NCI-H146 treated with DMSO at 0.1 percent for 48 hours (cell line): Measurements from ENCODE around the gene RASAL2.

ENCODE experiments used
- DNase-seq: peaks from one replicate; lab custom pipeline; 2025; ENCODE audit not compliant: unreplicated experiment; lab: John Stamatoyannopoulos, UW

RASAL2 gene

GRCh38 chr1:178483251-178483957, 389.5 kb downstream of the RASAL2 start:
- no peak for DNase-seq

DNA sequence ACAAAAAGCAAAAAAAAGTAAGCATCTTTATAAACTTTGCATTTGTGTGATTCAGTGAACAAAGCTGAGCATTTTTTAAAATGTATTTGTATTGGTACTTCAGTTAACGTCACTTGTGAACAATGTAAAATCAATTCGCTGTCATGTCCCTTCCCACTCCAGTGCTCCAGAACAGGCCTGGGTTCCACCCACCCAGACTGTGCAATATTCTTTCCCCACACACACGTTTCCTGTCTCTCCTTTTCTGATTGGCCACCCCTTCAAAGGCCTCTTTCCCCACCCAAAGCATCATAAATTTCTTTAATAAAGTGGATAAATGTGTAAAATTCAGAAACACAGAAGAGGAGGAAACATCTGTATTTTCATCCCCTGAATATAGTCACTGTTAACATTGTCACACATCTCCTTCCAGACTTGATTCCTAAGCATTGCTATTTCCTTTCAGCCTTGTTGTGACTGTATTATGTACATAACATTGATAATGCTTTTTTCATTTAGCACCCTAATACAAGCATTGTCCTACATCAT, 390.9 kb downstream of the RASAL2 start:
- no peak for DNase-seq

- no peak for DNase-seq
Measured at GRCh38 chr1:178485541-178485981, 391.7 kb downstream of the RASAL2 start.

- DNase-seq = no peak
Measured at GRCh38 chr1:178486100-178487069, 392.5 kb downstream of the RASAL2 start.

DNA sequence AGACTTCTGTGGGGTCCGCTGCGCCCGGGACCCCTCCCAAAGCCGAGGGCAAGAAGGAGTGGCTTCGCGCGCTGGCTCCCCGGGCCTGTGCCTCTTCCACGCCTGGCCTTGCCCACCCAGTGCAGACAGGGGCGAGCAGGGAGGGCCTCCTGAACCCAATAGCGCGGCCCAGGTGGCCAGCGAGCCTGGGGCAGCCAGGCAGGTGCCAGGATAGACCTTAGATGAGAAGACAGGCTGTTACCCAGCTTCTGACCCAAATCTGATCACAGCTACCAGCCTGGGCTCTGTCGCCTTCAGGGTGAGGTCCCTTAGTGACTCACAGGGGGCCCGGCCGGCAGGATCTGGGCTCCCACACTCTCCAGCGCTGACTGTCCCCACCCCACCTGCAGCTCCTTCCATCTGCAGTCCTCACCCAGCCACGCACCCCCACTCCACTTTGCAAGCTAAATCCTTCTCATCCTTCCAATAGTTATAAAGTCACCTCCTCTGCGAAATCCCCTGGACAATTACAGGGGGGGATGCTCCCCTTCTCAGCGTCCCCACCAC, 393.2 kb downstream of the RASAL2 start:
- no peak for DNase-seq

DNA sequence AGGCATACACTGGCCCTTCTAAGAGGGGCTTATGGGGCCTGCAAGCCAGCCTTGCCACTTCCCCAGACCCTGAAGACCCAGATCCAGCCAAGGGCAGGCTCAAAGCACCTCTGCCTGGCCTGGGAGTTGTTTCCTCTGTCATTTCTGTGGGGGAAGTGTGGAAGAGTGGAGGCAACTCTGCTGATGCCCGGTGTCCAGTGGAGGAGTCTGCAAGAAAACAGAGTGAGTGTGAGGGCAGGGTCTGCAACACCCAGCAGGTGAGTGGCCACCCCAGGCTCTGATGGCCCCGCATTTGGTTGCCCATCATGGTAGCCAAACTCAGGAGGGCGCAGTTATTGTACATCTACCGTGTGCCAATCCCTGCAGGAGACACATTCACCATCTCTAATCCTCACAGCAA, 394.5 kb downstream of the RASAL2 start:
- no peak for DNase-seq

DNA sequence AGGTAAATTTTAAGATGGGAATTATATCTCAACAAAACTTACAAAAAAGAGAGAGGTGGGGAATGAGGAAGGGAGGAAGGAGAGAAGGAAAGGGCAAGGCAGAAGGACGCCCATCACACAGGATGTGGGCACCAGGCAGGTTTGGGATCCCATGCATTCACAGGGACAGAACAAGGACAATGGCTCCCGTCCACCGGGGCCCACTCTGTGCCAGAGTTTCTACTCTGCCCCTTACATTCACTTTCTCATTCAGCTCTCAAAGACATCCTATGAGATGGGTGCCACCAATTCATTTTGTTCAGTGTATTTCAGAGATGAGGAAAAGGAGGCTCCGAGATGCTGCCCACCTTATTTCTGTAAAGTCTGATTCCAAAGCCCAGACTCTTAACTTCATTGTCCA, 395.5 kb downstream of the RASAL2 start:
- DNase-seq = no peak

GRCh38 chr1:178490136-178490535, 396.2 kb downstream of the RASAL2 start:
- DNase-seq = no peak

DNA sequence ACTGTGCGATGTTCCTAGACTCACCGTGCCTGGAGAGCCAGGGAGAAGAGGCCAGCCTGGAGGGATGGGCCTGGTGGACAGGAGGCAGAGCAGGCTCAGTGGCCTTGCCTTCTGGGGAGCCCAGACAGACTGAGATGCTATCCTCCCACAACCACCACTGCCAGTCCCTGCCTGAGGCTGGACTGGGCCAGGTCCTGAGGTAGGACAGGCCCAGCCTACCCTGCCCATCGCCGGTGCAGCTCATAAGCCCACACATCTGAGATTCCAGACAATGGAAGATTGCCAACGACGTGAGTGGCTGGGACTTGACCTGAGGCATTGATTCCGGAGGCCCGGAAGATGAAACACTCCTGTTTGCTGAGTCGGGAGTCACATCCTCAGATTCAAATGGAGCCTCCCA, 397.1 kb downstream of the RASAL2 start:
- DNase-seq = no peak

GRCh38 chr1:178491721-178492120, 397.8 kb downstream of the RASAL2 start:
- DNase-seq = no peak

DNA sequence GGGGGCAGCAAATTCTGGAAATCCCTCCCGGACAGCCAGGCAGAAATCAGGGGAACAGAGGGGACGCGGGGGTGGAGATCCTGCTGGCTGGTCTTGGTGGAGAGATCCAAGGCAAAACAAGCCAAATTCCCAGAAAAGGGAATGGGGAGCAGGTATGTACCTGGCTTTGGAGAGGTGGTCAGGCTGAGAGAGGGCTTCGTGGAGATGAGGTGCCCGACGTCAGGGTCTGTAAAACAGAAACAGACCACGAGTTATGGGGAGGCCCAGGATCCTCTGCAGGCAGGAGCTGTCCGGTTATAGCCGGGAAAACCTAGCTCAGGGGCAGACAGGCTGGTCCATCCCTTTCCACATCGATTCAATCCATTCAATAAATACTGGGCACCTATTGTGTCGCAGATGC, 398.4 kb downstream of the RASAL2 start:
- DNase-seq = no peak

GRCh38 chr1:178493301-178493741, 399.4 kb downstream of the RASAL2 start:
- no peak for DNase-seq

- no peak for DNase-seq
Measured at GRCh38 chr1:178494569-178494971, 400.7 kb downstream of the RASAL2 start.

DNA sequence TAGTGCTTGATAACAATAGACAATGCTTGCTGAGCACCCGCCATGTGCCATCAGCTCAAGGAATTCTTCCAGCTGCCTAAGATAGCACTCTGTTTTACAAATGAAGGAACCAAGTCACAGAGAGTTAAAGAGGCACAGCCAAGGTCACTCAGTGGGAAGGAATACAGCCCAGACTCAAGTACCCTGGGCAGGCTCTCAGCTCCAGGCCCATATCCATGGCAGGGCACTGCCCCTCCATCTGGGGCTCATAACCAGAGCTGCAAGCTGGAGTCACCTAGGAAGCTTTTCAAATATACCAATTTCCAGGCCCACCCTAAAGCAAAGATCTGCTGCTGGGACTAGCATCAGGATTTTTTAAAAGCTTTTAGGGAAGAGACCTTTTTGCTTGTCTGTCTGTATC, 401.3 kb downstream of the RASAL2 start:
- no peak for DNase-seq

- DNase-seq = no peak
Measured at GRCh38 chr1:178495741-178496409, 402.0 kb downstream of the RASAL2 start.

DNA sequence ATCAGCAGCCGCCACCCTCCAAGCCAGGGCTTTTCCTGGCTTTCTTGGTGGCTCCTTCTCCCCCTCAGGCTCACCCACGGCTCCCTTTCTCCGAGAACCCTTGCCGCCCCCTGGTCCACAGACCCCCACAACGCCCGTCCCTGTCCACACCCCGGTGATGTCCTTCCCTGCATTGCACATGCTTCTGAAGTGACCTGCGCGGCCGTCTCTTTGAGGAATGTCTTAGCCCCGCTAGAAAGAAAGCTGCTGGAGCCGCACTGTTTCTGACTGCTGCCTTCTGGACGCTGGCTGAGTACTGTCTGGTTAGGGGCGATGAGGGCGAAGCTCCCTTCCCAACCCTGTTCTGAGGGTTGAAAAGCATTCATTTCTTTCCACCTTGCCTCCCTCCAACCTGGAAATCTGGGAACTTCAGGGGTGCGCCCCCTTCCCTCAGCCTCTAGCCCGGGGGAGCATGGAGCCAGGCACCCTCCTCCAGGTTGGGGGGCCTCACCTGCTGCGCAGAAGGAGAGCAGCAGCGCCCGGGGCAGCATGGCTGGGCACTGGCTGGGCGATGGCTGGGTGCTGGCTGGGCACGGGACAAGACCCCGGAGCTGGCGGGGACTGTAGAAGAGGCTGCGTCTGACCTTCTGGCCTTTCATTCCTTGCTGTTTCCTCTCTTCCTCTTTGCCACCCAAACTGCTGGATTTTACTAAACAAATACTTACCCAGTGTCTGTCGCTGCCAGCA, 402.7 kb downstream of the RASAL2 start, which contains the start of gene CLEC20A:
Gene CLEC20A (minus strand): TSS at position 555 of the 726 bp plus-strand sequence. CDS start 25 bp downstream, at position 530.
- no peak for DNase-seq

- DNase-seq = no peak
Measured at GRCh38 chr1:178497903-178498478, 404.1 kb downstream of the RASAL2 start.

DNA sequence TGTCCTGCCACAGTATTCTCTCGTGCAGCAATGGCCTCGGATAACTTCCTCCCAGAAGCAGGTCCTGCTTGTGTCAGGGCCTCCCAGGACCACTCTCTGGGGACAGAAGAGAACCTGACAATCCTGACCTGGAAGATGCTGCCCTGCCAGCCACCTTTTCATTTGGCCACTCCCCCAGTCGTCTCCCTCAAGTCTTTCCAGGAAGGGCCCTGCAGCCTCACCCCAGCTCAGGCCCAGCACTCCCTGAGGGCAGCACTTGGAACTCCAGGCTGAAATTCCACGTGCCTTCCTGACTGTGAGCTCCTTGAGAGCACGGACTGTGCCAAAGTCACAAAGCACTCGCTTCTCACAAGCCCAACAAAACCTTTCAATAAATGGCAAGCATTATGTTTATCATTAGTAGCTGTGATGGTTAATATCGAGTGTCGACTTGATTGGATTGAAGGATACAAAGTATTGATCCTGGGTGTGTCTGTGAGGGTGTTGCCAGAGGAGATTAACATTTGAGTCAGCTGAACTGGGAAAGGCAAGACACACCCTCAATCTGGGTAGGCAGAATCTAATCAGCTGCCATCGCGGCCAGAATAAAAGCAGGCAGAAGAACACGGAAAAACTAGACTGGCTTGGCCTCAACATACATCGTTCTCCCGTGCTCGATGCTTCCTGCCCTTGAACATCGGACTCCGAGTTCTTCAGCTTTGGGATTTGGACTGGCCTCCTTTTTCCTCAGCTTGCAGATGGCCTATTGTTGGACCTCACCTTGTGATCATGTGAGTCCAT, 405.2 kb downstream of the RASAL2 start:
- no peak for DNase-seq
